ENCODE results near the gene CERK. TPM values are rescaled to one million over a fixed set of nuclear protein-coding genes. Genes with fewer than 3 reads are reported as not detected.
A peak's percentile ranks its signal among the peaks of the same experiment; 100 is the strongest.

CERK gene
- total RNA-seq, 1 experiment from 2014 or later, result 45.6 TPM

GRCh38 chr22:46681010-46681409, 57.0 kb downstream of the CERK start:
- ChIA-PET POLR2A (interaction anchor here (1.2 kb wide), 1 partner anchor 82 kb away, joined by 3 read pairs; the partner anchor contains the start of gene TBC1D22A), CTCF (interaction anchor here (0.5 to 5.0 kb wide), 17 partner anchors 9 to 555 kb away, joined by 3 to 49 read pairs (median 4); no protein-coding TSS in a partner anchor)
- TF ChIP-seq ZNF219 (CRISPR knock-in tag; IDR thresholded peaks at IDR 0.05; ENCODE audit: borderline replicate concordance), result no peak
- peak; percentile 35; the same call in 1 of the 2 replicates for TF ChIP-seq CTCF (IDR thresholded peaks at IDR 0.05)
- H3K4me3 Mint-ChIP-seq, result no peak overlapping the region
- no peak overlapping the region for H3K27ac Mint-ChIP-seq
- H3K36me3 Mint-ChIP-seq, result peaks cover 3% of the 10 kb centered on the region; the same call in 1 of the 2 replicates
- peak; percentile 52 for DNase-seq (ENCODE audit: low spot score)
- no peaks in the 10 kb centered on the region for H3K9me3 Mint-ChIP-seq
- ATAC-seq, result peak; percentile 81
- no peaks in the 10 kb centered on the region for H3K27me3 Mint-ChIP-seq (ENCODE audit: low read depth)
- 0 out of 2 replicates have a peak, but pooled peaks cover 4% of the 10 kb centered on the region for H3K4me1 Mint-ChIP-seq

GRCh38 chr22:46679706-46680269, 58.3 kb downstream of the CERK start:
- CTCF ChIA-PET, result interaction anchor here (5.0 kb wide), 1 partner anchor 117 kb away, joined by 49 read pairs; no protein-coding TSS in a partner anchor

More at GRCh38 chr22:46679706-46680269, 58.3 kb downstream of the CERK start:
- POLR2A ChIA-PET, result no interaction called here
- Mint-ChIP-seq H3K27me3 (ENCODE audit: low read depth) (no peaks in the 10 kb centered on the region), H3K9me3 (no peaks in the 10 kb centered on the region), H3K4me3 (no peak overlapping the region), H3K36me3 (no peaks in the 10 kb centered on the region), H3K27ac (no peak overlapping the region), H3K4me1 (0 out of 2 replicates have a peak, but pooled peaks cover 4% of the 10 kb centered on the region)
- no peak for DNase-seq (ENCODE audit: low spot score)
- no peak for ATAC-seq
- no peak for TF ChIP-seq GRHL2 (CRISPR knock-in tag; IDR thresholded peaks at IDR 0.05; ENCODE audit: insufficient replicate concordance, severe bottlenecking)
- no peak for TF ChIP-seq ARID4B (CRISPR knock-in tag; IDR thresholded peaks at IDR 0.05; ENCODE audit: borderline replicate concordance)
- TF ChIP-seq ATF3 (CRISPR knock-in tag; conservative IDR thresholded peaks at IDR 0.05), result no peak
- no peak for TF ChIP-seq RORB (CRISPR knock-in tag; IDR thresholded peaks at IDR 0.05)
- no peak for TF ChIP-seq SP1 (CRISPR knock-in tag; conservative IDR thresholded peaks at IDR 0.05)
- no peak for TF ChIP-seq RELA (CRISPR knock-in tag; IDR thresholded peaks at IDR 0.05; ENCODE audit: borderline replicate concordance)
- TF ChIP-seq CREB1 (CRISPR knock-in tag; IDR thresholded peaks at IDR 0.05), result no peak
- TF ChIP-seq ZNF425 (CRISPR knock-in tag; conservative IDR thresholded peaks at IDR 0.05), result no peak
- TF ChIP-seq ETV6 (CRISPR knock-in tag; IDR thresholded peaks at IDR 0.05), result no peak
- TF ChIP-seq E2F5 (CRISPR knock-in tag; IDR thresholded peaks at IDR 0.05), result no peak
- TF ChIP-seq ZBTB21 (CRISPR knock-in tag; IDR thresholded peaks at IDR 0.05; ENCODE audit: borderline replicate concordance), result no peak
- no peak for TF ChIP-seq USF1 (CRISPR knock-in tag; IDR thresholded peaks at IDR 0.05)
- no peak for TF ChIP-seq IRF1 (CRISPR knock-in tag; IDR thresholded peaks at IDR 0.05)

All from WTC11 (cell line).